ENCODE results near the gene TNFAIP1.

GRCh38 chr17:28372203-28372944 is 36.8 kb downstream of the TNFAIP1 start:
- TF ChIP-seq CTCF (IDR thresholded peaks at IDR 0.05) (no peak), POLR2A (IDR thresholded peaks at IDR 0.05) (no peak)
